ENCODE data around the gene TDRD9. TPM values are rescaled to one million over a fixed set of nuclear protein-coding genes. Genes with fewer than 3 reads are reported as not detected.

TDRD9 gene
- total RNA-seq, 1 donor from 2014 or later: 0.92 TPM

Other genes starting within 250 kb of the TDRD9 start
- gene XRCC3, start 213.0 kb upstream of the TDRD9 start, total RNA-seq: 17.4 and 36.9 TPM in 2 replicates
- gene ZFYVE21, start 212.6 kb upstream of the TDRD9 start, total RNA-seq: 65.8 and 86.9 TPM in 2 replicates
- gene PPP1R13B, start 80.9 kb upstream of the TDRD9 start, total RNA-seq: 7.5 and 8.9 TPM in 2 replicates
- not detected in 2 replicates for gene RD3L, start 14.1 kb downstream of the TDRD9 start, total RNA-seq
- not detected in 2 replicates for gene ASPG, start 157.2 kb downstream of the TDRD9 start, total RNA-seq
- gene KIF26A, start 210.1 kb downstream of the TDRD9 start, total RNA-seq: 5.0 and 13.4 TPM in 2 replicates